ENCODE results near the gene ZNF792.

DNA sequence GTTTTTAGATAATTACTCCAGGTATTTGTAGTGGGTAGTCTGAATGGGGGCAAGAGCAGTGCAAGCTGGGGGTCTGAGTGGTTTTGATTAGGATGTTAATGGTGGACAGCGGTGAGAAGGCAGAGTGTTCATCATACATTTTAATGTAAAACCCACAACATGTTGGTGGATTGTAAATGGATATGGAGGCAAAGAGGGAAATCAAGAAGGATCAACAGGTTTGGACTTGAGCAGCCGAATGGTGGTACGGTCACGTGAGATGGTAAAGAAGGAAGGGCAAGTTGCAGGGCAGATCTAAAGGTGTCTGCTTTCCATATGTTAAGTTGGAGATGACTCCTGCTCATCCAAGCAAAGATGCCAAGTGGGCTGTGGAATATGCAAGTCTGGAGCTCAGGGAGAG is 27.8 kb downstream of the ZNF792 start:
- no peak for TF ChIP-seq GATA2 (IDR thresholded peaks at IDR 0.05; ENCODE audit: low read depth, low read length)
- no peak for TF ChIP-seq GATA3 (IDR thresholded peaks at IDR 0.05; ENCODE audit: low read depth, low read length)

Measured in SH-SY5Y (cell line).